Muscle of arm (tissue), 14 donors: ENCODE results near the gene CALN1. TPM values are rescaled to one million over a fixed set of nuclear protein-coding genes. Genes with fewer than 3 reads are reported as not detected.
"Not testable (repeated sequence)": the region's sequence is repeated elsewhere in the genome, so short reads cannot be mapped to it uniquely, and the experiment has no call there.

ENCODE experiments used
- DNase-seq: peaks from one replicate; pipeline ENCODE4 v3.0.0-alpha.2; 2013
- long read RNA-seq, 11 donors: transcript quantifications; one replicate each; lab custom pipeline, GENCODE V29; 2026
- polyA plus RNA-seq, 12 donors: library from polyadenylated mRNA; unstranded; fragments of 120-200 nt; gene quantifications; one replicate each; pipeline ENCODE4 v1.2.1, GENCODE V29; 2013; ENCODE audit not compliant: insufficient read length in 12 of 12

Gene CALN1
- 1 to 10 TPM in 9 of 12 donors, under 1 TPM in 1, not detected in 2; 0.95 to 2.6 (median 1.6) TPM for polyA plus RNA-seq
- long read RNA-seq, donor 1 = 0 reads
- long read RNA-seq, donor 2, full-length matches to known transcripts = 1 of 1 reads
- long read RNA-seq, donor 2, partial matches to known transcripts = 0 of 1 reads
- long read RNA-seq, donor 2, other reads (novel, unspliced or antisense) = 0 of 1 reads
- long read RNA-seq, donor 3 = 0 reads
- long read RNA-seq, donor 4, full-length matches to known transcripts = 1 of 1 reads
- long read RNA-seq, donor 4, partial matches to known transcripts = 0 of 1 reads
- long read RNA-seq, donor 4, other reads (novel, unspliced or antisense) = 0 of 1 reads
- long read RNA-seq, donor 5 = 0 reads
- long read RNA-seq, donor 6 = 0 reads
- long read RNA-seq, donor 7 = 0 reads
- long read RNA-seq, donor 8 = 0 reads
- long read RNA-seq, donor 9 = 0 reads
- long read RNA-seq, donor 10 = 0 reads
- long read RNA-seq, donor 11 = 0 reads

GRCh38 chr7:72412121-72412618 is at the start of gene CALN1:
Gene CALN1 (minus strand): TSS chr7:72412338.
- not testable (repeated sequence) for DNase-seq

- no peak for DNase-seq
Measured at GRCh38 chr7:72453471-72453870, 41.3 kb upstream of the CALN1 start.

- no peak for DNase-seq
Measured at GRCh38 chr7:72447465-72448204, 35.5 kb upstream of the CALN1 start.

- no peak for DNase-seq
Measured at GRCh38 chr7:72446591-72447462, 34.7 kb upstream of the CALN1 start.

- DNase-seq = no peak
Measured at GRCh38 chr7:72446131-72446530, 34.0 kb upstream of the CALN1 start.

- no peak for DNase-seq
Measured at GRCh38 chr7:72445580-72445979, 33.4 kb upstream of the CALN1 start.

- no peak for DNase-seq
Measured at GRCh38 chr7:72445075-72445474, 32.9 kb upstream of the CALN1 start.

- DNase-seq = no peak
Measured at GRCh38 chr7:72444026-72444776, 32.1 kb upstream of the CALN1 start.

- no peak for DNase-seq
Measured at GRCh38 chr7:72441791-72442190, 29.7 kb upstream of the CALN1 start.

GRCh38 chr7:72438491-72438890 is 26.4 kb upstream of the CALN1 start:
- DNase-seq = no peak

GRCh38 chr7:72437610-72438009 is 25.5 kb upstream of the CALN1 start:
- DNase-seq = no peak

GRCh38 chr7:72437061-72437585 is 25.0 kb upstream of the CALN1 start:
- no peak for DNase-seq

GRCh38 chr7:72435925-72436480 is 23.9 kb upstream of the CALN1 start:
- no peak for DNase-seq

GRCh38 chr7:72435366-72435765 is 23.2 kb upstream of the CALN1 start:
- DNase-seq = no peak

- DNase-seq = no peak
Measured at GRCh38 chr7:72430531-72430930, 18.4 kb upstream of the CALN1 start.

GRCh38 chr7:72429316-72429715 is 17.2 kb upstream of the CALN1 start:
- no peak for DNase-seq

- no peak for DNase-seq
Measured at GRCh38 chr7:72416846-72417245, 4.7 kb upstream of the CALN1 start.

- no peak for DNase-seq
Measured at GRCh38 chr7:72415586-72415985, 3.4 kb upstream of the CALN1 start.

GRCh38 chr7:72413886-72414285 is 1.7 kb upstream of the CALN1 start:
- no peak for DNase-seq

GRCh38 chr7:72413290-72413689 is 1.2 kb upstream of the CALN1 start:
- DNase-seq = no peak
